Esophagus muscularis mucosa (tissue), 3 donors: Measurements from ENCODE around the gene TNFSF12.

Experiments used
- CTCF ChIP-seq, 3 experiments: fragments of 200-600 bp in 2 of 3; fragments of 450-650 bp in 1 of 3; sonication (generic) in 2 of 3; IDR thresholded peaks; one replicate each; pipeline ENCODE4 v1.5.1; 2017 to 2019; ENCODE audit warnings: antibody characterized with exemption in 3 of 3, mild to moderate bottlenecking in 2 of 3, moderate library complexity in 1 of 3
- POLR2A ChIP-seq: fragments of 450-650 bp; IDR thresholded peaks from one replicate; pipeline ENCODE4 v1.6.1; 2017; ENCODE audit warnings: antibody characterized with exemption, moderate library complexity, mild to moderate bottlenecking, low read depth
- POLR2AphosphoS5 ChIP-seq, 2 donors: sonication (generic); formaldehyde crosslinking; IDR thresholded peaks; one replicate each; pipeline ENCODE4 v1.6.1; 2017; ENCODE audit warnings: antibody characterized with exemption in 2 of 2

GRCh38 chr17:7562208-7562605 is 13.3 kb downstream of the TNFSF12 start:
- TF ChIP-seq POLR2A (no peak), CTCF (IDR thresholded peaks at IDR 0.05) (no peak), POLR2AphosphoS5 (IDR thresholded peaks at IDR 0.05) (no peak)
